COLO668 (cell line): ENCODE data around the gene UBE2S.
"Not testable (repeated sequence)": the region's sequence is repeated elsewhere in the genome, so short reads cannot be mapped to it uniquely, and the experiment has no call there.

ENCODE experiments used
- DNase-seq: peaks from one replicate; lab custom pipeline; 2025; ENCODE audit not compliant: unreplicated experiment; lab: John Stamatoyannopoulos, UW

UBE2S gene

DNA sequence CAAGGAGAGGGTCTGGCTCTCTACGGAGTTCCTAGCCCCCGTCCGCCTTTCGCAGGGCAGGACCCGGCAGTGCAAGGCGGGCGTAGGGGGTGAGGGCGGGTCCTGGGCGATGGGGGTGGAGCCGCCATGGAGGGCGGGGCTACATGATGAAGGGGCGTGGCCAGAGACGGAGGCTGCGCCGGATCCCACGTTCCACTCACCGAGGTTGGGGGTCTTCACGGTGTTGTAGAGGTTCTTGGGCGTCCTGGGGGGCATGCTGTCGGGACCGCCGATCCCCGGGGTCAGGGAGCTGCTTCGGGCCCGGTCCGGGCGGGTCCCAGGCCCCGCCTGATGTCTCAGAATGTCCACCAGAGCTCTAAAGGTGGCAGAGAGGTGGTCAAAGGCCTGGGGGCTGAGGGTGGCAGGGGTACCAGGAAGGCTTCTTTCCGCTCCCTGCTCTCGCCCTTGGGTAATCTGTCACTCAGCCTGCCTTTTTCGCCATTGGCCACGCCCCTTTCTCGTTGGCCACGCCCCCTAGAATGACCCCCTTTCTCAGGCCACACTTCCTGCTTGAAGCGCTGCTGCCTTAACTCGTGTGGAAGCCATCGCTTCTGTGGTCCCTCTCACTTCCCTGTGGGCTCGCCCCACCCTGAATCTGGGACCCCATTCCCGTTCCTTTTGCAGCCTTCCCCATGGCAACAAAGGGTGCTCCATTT, 33.0 kb upstream of the UBE2S start:
- peak; percentile 30 for DNase-seq

DNA sequence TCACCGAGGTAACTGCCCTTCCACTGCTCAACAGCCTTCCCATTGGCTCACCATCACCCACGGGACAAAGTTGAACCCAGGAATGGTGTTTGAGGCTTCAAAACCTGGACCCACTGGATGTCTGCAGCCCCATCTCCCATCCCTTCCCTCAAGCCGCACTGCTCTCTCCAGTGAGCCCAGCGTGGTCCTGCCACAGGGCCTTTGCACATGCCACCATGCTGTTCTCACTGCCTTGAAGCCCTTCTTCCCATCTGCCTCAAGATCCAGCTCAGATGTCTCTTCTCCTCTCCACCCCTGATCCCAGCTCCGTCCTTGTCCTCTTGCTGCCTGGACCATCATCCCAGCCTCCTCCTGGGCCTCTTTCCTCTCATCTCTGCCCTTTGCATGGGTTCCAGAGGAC, 31.5 kb upstream of the UBE2S start:
- DNase-seq: no peak

DNA sequence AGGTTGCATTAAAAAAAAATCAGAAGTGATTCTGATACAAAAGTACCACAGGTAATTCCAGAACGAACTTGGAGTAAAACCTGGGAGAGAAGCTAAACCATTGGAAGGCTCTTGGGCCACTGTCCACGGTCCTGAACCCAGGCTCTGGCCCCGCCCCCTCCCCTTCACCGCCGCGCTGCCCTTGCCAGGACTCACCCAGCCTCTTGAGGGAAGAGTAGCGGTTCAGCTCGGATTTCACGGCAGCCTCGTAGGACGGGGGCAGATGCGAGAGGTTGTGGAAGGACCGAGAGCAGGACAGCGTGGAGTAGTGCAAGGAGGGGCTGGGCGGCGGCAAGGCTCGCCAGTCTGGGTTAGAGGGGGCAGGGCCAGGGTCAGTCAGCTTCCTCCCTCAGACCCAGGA, 29.8 kb upstream of the UBE2S start:
- peak; percentile 55 for DNase-seq

DNA sequence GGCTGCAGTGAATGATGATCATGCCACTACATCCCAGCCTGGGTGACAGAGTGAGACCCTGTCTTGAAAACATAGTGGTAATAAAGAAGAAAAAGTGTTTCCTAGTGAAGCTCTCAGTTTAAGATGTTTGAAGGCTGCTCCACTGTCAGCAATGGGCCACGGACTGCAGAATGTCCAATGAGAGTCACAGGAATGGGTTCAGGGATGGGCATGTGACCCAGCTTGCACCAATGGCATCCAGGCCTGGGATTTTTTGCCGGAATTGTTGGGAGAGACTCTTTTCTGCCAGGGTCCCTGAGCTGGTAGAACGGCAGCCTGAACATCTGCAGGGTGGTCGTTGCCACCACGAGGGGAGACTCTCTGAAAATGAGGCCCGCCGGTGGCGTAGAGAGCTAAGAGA, 29.3 kb upstream of the UBE2S start:
- no peak for DNase-seq

DNA sequence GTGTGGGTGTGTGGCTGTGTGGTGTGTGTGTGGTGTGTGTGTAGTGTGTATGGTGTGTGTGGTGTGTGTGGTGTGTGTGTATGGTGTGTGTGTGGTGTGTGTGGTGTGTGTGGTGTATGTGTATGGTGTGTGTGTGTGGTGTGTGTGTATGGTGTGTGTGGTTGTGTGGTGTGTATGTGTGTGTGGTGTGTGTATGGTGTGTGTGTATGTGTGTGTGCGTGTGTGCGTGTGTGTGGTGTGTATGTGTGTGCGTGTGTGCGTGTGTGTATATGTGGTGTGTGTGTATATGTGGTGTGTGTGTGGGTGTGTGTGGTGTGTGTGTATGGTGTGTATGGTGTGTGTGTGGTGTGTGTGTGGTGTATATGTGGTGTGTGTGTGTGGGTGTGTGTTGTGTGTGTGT, 27.4 kb upstream of the UBE2S start:
- DNase-seq: no peak

DNA sequence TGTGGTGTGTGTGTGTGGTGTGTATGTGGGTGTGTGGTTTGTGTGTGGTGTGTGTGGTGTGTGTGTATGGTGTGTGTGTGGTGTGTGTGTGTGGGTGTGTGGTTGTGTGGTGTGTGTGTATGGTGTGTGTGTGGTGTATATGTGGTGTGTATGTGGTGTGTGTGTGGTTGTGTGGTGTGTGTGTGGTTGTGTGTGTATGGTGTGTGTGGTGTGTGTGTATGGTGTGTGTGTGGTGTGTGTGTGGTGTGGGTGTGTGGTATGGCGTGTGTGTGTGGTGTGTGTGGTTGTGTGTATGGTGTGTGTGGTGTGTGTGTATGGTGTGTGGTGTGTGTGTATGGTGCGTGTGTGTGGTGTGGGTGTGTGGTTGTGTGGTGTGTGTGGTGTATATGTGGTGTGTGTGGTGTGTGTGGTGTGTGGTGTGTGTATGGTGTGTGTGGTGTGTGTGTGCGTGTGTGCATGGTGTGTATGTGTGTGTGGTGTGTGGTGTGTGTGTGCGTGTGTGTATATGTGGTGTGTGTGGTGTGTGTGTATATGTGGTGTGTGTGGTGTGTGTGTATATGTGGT, 26.9 kb upstream of the UBE2S start:
- DNase-seq: no peak

DNA sequence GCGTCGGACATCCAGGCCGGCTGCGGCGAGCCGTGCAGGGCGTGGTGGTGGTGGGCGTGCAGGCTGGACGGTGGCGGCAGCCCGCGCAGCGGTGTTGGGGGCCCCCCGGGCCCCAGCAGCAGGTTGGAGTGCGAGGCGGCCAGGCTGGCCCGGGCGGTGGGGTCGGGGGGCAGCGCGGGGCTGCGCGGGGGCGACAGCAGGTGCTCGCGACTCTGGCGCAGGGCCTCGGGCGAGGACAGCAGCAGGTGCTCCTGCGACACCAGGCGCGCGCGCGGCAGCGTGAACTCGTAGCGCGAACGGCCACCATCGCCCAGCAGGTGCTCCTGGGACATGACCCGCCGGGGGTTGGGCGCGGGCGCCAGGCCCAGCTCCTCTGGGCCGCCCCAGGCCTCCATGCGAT, 25.7 kb upstream of the UBE2S start:
- peak; percentile 83 for DNase-seq

DNA sequence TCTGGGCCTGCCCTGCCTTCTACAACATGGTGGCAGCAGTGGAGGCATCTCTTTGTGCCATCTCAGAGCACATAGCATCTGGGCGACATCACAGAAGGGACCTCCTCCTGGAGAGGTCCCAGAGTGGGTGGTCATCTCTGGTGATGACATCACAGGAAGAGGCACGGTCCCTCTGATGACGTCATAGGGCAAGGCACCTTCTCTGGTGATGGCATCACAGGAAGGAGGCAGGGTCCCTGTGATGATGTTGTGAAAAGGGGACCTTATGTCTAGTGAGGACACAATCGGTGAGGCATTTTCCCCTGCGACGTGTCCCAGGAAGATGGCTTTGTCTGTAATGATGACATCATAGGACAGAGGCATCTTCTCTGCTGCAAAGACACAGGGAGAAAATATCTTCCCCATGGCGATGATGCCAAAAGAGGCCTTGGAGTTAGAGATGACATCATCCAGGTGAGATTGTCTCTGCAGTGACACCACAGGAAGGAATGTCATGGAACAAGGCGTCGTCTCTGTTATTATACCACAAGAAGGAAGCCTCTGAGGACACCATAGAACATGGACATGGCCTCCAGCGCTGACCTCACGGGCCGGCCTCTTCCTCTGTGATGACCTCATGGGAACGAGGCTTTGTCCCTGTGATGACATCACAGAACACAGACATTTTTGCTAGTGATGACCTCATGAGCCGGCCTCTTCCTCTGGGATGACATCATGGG, 24.8 kb upstream of the UBE2S start:
- DNase-seq: peak; percentile 42

DNA sequence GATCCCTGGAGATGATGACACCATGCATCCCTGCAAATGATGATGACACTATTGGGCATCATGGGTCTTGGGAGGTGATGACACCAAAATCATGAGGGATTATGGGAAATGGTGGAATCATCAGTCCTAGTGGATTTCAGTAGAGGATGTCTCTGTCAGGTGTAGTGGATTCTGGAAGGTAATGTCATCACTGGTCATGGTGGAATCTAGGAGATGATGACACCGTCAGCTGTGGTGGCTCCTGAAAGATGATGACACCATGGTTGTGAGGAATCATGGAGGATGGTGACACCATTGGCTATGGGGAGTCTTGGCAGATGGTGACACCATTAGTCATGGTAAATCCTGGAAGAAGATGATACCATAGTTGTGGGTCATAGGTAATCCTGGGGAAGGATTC, 23.6 kb upstream of the UBE2S start:
- DNase-seq: no peak

DNA sequence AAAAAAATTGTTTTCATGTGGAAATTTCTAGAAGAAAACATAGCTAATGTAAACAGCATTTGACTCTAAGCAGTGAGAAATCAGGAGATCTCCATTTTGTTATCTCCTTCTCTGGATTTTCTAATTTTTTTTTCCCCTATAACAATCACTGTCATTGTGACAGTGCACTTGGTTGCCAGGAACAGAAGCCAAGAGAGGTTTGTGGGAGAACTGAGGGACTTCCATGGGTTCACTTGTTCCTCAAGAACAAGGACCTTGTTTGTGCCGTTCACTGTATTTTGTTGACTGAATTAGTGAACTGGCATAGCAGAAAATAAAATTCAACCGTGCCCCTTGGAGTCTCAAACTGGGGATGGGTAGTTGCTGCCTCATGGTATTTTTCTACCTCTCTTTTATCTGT, 18.5 kb upstream of the UBE2S start:
- no peak for DNase-seq

DNA sequence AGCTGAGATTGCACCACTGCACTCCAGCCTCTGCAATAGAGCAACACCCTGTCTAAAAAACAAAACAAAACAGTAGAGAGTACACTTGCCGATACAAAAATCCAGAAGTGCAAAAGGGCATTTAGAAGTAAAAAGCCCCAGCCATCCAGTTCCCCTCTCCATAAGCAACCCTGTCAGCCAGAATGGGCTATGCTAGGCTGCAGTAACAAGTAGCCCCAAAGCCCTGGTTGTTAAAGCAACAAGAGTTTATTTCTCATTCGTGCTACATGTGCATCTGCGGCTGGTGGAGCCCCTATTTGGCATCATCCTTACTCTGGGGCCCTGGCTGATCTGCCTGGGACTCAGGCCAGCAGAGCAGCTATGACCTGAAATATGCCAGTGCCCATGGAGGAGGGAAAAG, 16.9 kb upstream of the UBE2S start:
- DNase-seq: no peak

DNA sequence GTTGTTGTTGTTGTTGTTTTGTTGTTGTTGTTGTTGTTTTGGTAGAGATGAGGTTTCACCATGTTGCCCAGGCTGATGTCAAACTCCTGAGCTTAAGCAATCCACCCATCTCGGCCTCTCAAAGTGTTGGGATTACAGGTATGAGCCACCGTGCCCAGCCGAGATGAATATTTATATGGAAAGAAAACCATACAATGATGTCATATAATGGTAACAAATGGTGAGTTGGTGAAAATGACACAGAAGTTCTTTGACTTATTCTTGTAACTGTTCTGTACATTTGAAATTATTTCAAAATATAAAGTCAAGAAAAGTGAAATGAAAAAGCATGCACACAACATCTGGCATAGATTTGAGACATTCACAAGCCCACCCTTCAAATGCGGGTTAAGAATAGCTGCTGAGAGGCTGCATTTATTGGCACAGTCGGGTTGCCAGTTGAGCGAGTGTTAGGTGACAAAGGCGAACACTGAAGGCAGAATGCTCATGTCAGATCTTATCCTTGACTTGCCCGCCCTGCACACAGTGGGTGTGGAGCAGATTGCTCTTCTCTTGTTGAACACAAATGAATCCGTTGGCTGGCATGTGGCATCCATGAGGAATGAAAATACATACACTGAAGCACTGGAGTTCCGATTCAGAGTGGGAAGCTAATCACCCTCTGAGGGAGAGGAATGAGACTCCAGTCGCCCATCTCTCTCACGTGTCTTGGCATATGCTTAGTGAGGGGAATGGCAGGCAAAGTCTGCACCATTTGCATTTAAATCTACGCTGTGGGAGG, 15.8 kb upstream of the UBE2S start:
- DNase-seq: no peak

DNA sequence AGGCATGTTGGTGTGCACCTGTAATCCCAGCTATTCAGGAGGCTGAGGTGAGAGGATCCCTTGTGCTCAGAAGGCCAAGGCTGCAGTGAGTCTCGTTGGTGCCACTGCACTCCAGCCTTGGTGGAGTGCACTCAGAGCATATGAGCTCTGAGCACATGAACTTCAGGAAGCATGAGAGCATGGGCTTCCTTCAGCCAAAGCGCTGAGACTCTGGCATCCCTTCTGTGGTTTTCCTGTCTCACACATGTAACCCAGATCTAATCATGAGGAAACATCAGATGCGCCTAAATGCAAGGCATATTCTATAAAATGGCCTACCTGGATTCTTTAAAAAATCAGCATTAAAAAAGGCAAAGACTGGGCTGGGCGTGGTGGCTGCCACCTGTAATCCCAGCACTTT, 13.7 kb upstream of the UBE2S start:
- not testable (repeated sequence) for DNase-seq

DNA sequence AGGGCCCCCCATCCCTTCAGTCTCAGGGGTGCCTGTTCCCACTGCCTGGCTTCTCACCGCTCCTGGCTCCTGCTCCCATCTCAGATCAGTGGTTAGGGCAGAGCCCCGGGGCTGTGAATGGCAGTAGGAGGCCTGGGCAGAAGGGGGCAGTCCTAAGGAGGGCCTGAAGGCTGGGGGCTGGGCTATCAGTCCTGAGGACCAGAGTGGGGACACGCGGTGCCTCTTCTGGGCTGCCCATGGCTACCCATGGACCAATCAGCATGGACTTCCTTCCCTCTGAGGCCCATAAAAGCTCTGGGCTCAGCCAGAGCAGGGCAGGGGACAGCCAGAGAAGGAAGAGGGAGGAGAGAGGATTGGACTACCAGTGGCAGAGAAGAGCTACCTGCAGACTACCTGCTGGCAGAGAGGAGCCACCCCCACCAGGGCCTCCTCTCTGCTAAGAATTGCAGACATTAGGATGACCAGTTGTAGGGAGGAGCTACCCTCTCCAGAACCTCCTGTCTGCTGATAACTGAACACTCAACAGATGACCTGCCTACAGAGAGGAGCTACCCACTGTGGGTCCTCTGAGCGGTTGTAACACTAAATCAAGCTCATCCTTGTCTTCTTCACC, 12.1 kb upstream of the UBE2S start:
- no peak for DNase-seq

DNA sequence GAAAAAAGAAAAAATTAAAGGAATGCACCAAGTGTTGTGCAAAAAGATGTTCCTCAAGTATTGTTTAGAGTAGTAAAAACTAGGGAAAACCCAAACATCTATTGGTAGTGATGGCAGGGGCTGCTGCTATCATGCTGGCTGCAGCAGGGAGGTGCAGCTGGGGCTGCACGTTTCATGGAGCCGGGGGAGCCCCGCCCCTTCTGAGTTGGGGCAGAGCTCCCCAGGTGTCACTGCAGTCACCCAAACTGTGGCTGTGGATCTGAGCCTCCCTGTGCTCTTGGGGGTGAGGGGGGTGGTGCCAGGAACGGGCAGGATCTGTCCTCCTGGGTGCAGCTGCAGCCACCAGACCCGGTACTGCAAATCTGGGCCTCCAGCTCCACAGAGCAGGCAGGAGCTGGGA, 11.5 kb upstream of the UBE2S start:
- no peak for DNase-seq

DNA sequence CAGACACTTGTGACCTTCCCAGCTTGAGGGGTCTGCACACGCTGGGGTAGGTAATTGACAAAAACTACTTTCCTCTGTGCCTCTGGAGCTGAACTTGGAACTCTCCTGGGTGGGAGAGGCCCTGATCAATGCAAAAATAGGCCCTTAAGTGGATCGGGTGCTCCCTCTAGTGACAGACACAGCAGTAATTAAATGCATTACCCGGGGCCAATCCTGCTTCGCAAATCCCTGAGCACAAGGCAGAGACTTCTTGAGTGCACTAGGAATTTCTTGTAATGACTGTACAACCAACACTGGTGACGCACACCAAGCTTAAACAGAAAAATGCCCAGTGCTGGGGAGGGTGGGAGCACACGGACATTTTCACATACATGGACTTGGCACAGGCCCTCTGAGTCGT, 10.6 kb upstream of the UBE2S start:
- peak; percentile 54 for DNase-seq

DNA sequence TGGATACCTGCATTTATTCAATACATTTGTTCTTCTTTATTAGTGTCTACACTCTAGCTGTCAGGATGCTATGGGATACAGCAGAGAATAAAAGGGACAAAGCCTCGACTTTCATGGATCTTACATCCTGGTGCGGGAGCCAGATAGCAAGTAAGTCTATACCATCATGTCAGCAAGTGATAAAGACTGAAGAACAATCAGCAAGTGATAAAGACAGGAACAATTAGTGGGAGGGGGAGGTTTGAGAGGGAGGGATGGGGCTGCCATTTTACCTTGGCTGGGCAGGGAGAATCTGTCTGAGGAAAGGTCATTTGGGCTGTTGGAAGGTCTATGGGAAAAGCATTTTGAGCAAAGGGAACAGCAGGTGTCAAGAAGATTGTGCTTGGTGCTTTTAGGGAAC, 2.6 kb upstream of the UBE2S start:
- no peak for DNase-seq

DNA sequence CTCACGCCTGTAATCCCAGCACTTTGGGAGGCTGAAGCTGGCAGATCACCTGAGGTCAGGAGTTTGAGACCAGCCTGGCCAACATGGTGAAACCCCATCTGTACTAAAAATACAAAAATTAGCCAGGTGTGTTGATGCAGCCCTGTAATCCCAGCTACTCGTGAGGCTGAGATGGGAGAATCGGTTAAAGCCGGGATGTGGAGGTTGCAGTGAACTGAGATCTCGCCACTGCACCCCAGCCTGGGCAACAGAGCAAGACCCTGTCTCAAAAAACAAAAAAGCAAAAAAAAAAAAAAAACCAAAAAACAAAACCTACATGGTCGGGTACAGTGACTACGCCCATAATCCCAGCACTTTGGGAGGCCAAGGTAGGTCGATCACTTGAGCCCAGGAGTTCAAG, 1.6 kb upstream of the UBE2S start:
- DNase-seq: not testable (repeated sequence)

DNA sequence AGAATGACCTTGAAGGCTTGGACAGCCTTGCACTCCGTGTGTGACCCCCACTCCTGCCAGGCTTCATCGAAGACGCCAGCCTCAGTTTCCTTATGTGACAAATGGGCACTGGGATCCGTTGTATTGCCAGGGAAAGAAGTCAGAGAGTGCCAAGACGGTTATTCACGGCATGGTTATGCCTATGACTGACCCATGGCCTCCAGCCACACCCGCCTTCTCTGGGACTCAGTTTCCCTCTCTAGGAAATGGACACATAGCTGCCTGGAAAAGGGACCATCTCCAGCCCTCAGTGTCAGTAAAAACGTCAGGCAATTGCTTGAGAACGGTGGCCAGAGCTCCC, 915 bp upstream of the UBE2S start:
- no peak for DNase-seq

DNA sequence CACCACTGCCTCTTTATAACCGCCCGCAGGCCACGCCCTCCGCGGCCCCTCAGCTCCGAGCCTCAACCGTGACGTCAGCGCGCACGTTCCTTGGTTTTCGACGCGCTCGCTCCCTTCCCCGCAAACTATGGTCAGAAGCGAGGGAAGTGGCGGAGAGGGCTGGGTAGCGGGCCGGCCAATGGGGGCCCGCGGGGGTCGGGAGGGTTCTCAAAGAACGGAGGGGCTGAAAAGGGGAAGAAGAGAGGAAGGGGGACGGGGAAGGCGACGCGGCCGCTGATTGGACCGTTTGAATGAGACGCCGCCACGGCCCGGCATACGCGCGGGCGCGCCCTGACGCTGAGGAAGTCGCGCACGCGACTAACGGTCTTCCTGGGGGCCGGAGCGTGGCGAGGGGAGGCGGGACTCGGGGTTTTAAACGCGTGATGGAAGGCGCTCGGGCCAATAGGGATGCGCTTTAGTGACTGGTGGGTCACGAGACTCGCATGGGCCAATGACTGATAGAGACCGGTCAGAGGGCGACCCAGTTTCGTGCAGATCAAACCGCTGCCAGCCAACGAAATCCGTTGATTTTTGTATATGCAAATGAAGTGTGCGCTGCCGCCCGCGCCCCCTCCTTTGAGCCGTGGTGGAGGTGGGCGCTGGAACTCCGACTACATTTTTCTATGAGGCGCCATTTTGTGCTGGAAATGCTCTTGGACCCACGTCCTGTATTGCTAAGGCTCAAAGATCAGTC, 378 bp upstream of the UBE2S start:
- DNase-seq: peak; percentile 98
